A549 (cell line): Measurements from ENCODE around the gene SLBP. TPM values are rescaled to one million over a fixed set of nuclear protein-coding genes. Genes with fewer than 3 reads are reported as not detected.

Experiments used
- ATAC-seq, 2 experiments: fragments of 200-7000 bp in 1 of 2; fragments of >200 bp in 1 of 2; cut with Nextera tagmentation in 1 of 2; cut with Tn5 transposase in 1 of 2; 3 replicates each; pipeline versions ENCODE4 v1.8.0 to v1.9.1; 2018 to 2020; ENCODE audit warnings: mild to moderate bottlenecking in 1 of 2, moderate library complexity in 1 of 2
- CTCF ChIA-PET: fragments of 300-600 bp; sonication (Branson Sonifier 250); formaldehyde crosslinking; extraction: SDS; loops from one replicate; lab custom pipeline; 2021; ENCODE audit warnings: antibody characterized with exemption, inconsistent platforms; lab: Yijun Ruan, JAX
- POLR2A ChIA-PET: fragments of 350-600 bp; formaldehyde crosslinking; extraction: SDS; loops from one replicate; lab custom pipeline; 2021; ENCODE audit warnings: antibody characterized with exemption, inconsistent platforms; lab: Yijun Ruan, JAX
- DNase-seq, 2 experiments: peaks; one replicate each; pipeline versions ENCODE4 v3.0.0 to v3.0.0-alpha.2; 2011 to 2016; ENCODE audit warnings: low read depth in 1 of 2, low spot score in 1 of 2
- FAIRE-seq: peaks from 2 replicates; lab custom pipeline; 2011; peaks lifted over from hg19 to GRCh38; lab: Jason Lieb, UNC
- H3K27ac ChIP-seq, 2 experiments: fragments of >200 bp; sonication (Bioruptor Twin); formaldehyde crosslinking; 3 replicates each; pipeline ENCODE4 v1.5.1; 2016 to 2017
- H3K4me1 ChIP-seq: fragments of >200 bp; sonication (Bioruptor Twin); formaldehyde crosslinking; 3 replicates; pipeline ENCODE4 v1.6.1; 2016
- H3K4me2 ChIP-seq: fragments of >200 bp; sonication (Bioruptor Twin); formaldehyde crosslinking; 3 replicates; pipeline ENCODE4 v1.6.1; 2016
- H3K4me3 ChIP-seq: fragments of >200 bp; sonication (Bioruptor Twin); formaldehyde crosslinking; 3 replicates; pipeline ENCODE4 v1.5.1; 2016
- H3K9me3 ChIP-seq: fragments of >200 bp; sonication (Bioruptor Twin); formaldehyde crosslinking; 3 replicates; pipeline ENCODE4 v1.6.1; 2016
- BHLHE40 ChIP-seq: IDR thresholded peaks from 2 replicates; pipeline ENCODE4 v1.6.1; 2012; ENCODE audit warnings: low read depth, low read length, inconsistent platforms
- CBX2 ChIP-seq: fragments of 200-600 bp; sonication (generic); IDR thresholded peaks from 2 replicates; pipeline ENCODE4 v1.6.1; 2016; ENCODE audit warnings: low read depth, mild to moderate bottlenecking, borderline replicate concordance
- CEBPB ChIP-seq, 2 experiments: fragments of >200 bp in 1 of 2; sonication (Bioruptor Twin) in 1 of 2; formaldehyde crosslinking in 1 of 2; IDR thresholded peaks; 2 replicates each; pipeline ENCODE4 v1.6.1; 2012 to 2016
- CHD2 ChIP-seq: fragments of 150-350 bp; IDR thresholded peaks from 2 replicates; pipeline ENCODE4 v1.6.1; 2014; ENCODE audit warnings: low read length; ENCODE audit not compliant: partially characterized antibody
- CHD4 ChIP-seq: fragments of 200-600 bp; sonication (generic); IDR thresholded peaks from 2 replicates; pipeline ENCODE4 v1.6.1; 2016; ENCODE audit warnings: antibody characterized with exemption, mild to moderate bottlenecking, borderline replicate concordance
- EHF ChIP-seq: fragments of 250-450 bp; sonication (Bioruptor Pico); IDR thresholded peaks from 2 replicates; pipeline ENCODE4 v1.5.0; 2020; ENCODE audit warnings: mild to moderate bottlenecking
- EHMT2 ChIP-seq: fragments of 200-600 bp; sonication (generic); IDR thresholded peaks from 2 replicates; pipeline ENCODE4 v1.6.1; 2016; ENCODE audit warnings: antibody characterized with exemption, low read depth, mild to moderate bottlenecking, moderate library complexity
- FOSB ChIP-seq: fragments of 250-450 bp; sonication (Bioruptor Pico); IDR thresholded peaks from 2 replicates; pipeline ENCODE4 v1.5.0; 2020; ENCODE audit warnings: mild to moderate bottlenecking, moderate library complexity
- FOSL2 ChIP-seq, 2 experiments: fragments of 450-650 bp in 1 of 2; fragments of >200 bp in 1 of 2; sonication (Bioruptor Twin) in 1 of 2; formaldehyde crosslinking; IDR thresholded peaks; 2 replicates each; pipeline versions ENCODE4 v1.5.0 to v1.6.1; 2016 to 2020; ENCODE audit warnings: mild to moderate bottlenecking in 1 of 2, moderate library complexity in 1 of 2
- GATA3 ChIP-seq: IDR thresholded peaks from 2 replicates; pipeline ENCODE4 v1.6.1; 2012; ENCODE audit warnings: borderline replicate concordance
- HMGXB4 ChIP-seq: fragments of 250-450 bp; sonication (Bioruptor Pico); IDR thresholded peaks from 2 replicates; pipeline ENCODE4 v1.5.0; 2021; ENCODE audit warnings: mild to moderate bottlenecking, moderate library complexity, borderline replicate concordance
- HOXB13 ChIP-seq: fragments of 250-450 bp; sonication (Bioruptor Pico); IDR thresholded peaks from 2 replicates; pipeline ENCODE4 v1.5.0; 2020; ENCODE audit warnings: low read depth, mild to moderate bottlenecking, moderate library complexity
- JUNB ChIP-seq: fragments of >200 bp; sonication (Bioruptor Twin); formaldehyde crosslinking; IDR thresholded peaks from 2 replicates; pipeline ENCODE4 v1.6.1; 2016
- PHF8 ChIP-seq: fragments of 200-600 bp; sonication (generic); IDR thresholded peaks from 2 replicates; pipeline ENCODE4 v1.6.1; 2016; ENCODE audit warnings: low read depth, mild to moderate bottlenecking, antibody characterized with exemption, moderate library complexity, borderline replicate concordance
- SMC3 ChIP-seq: fragments of >200 bp; sonication (Bioruptor Twin); formaldehyde crosslinking; IDR thresholded peaks from 3 replicates; pipeline ENCODE4 v1.6.1; 2018; ENCODE audit warnings: inconsistent platforms
- USF2 ChIP-seq: fragments of 450-650 bp; IDR thresholded peaks from 2 replicates; pipeline ENCODE4 v1.6.1; 2014; ENCODE audit warnings: antibody characterized with exemption
- ZFP36 ChIP-seq: fragments of 450-650 bp; IDR thresholded peaks from 2 replicates; pipeline ENCODE4 v1.6.1; 2014; ENCODE audit warnings: borderline replicate concordance; ENCODE audit not compliant: partially characterized antibody
- WGBS: methylation state at CpG from one replicate; pipeline ENCODE4 v1.1.6; 2017; ENCODE audit errors: missing lambda C conversion rate; 5-methylcytosine and 5-hydroxymethylcytosine counted together
- polyA plus RNA-seq, 4 experiments: library from polyadenylated mRNA; depleted of rRNA in 3 of 4; stranded (reverse); fragments of >200 nt; fragmentation: RNase III in 1 of 4; extraction: RNeasy Plus Mini Kit Qiagen cat#74134 plus additional on column Dnase treatment in 1 of 4; gene quantifications; 2 replicates in 3 of 4; 3 replicates in 1 of 4; pipeline ENCODE4 v1.2.3, GENCODE V29; 2011 to 2017
- TF ChIP-seq, protein P1 (sequence below): fragments of >200 bp; sonication (Bioruptor Twin); formaldehyde crosslinking; IDR thresholded peaks from 3 replicates; pipeline ENCODE4 v1.5.1; 2016
- TF ChIP-seq, protein P2 (sequence below): fragments of 200-600 bp; sonication (generic); IDR thresholded peaks from 2 replicates; pipeline ENCODE4 v1.6.1; 2016; ENCODE audit warnings: antibody characterized with exemption, mild to moderate bottlenecking, moderate library complexity

The SLBP gene
- polyA plus RNA-seq, 2 of the 4 experiments (the other 2 are of a cell fraction) = 80.5 to 89.9 TPM

DNA sequence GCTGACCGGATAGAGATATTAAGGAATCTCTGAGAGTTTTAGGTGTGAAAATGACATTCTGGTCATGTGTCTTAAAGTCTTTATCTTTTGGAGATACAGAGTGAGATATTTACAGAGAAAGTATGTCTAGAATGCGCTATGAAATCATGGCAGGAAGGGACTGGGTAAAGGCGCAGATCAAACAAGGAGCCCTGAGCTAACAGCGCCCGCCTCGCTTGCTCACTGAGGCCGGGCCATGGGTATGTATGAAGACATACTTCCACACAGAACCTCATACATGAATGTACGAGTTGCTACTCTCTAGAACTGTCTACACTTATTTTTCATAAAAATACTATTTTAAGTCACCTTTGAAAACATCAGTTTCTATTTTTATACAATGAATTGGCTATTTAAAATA, 48.0 kb downstream of the SLBP start:
- Histone ChIP-seq H3K4me3 (no peak overlapping the region), H3K4me1 (no peaks in the 10 kb centered on the region), H3K9me3 (no peaks in the 10 kb centered on the region), H3K4me2 (no peak overlapping the region), H3K27ac (no peak overlapping the region)
- ChIA-PET CTCF (no interaction called here), POLR2A (no interaction called here)
- no peak for ATAC-seq
- FAIRE-seq = no peak
- 82% methylated on average over 8 of the region's 8 CpGs for WGBS
- DNase-seq = no peak
- TF ChIP-seq, protein P1, sequence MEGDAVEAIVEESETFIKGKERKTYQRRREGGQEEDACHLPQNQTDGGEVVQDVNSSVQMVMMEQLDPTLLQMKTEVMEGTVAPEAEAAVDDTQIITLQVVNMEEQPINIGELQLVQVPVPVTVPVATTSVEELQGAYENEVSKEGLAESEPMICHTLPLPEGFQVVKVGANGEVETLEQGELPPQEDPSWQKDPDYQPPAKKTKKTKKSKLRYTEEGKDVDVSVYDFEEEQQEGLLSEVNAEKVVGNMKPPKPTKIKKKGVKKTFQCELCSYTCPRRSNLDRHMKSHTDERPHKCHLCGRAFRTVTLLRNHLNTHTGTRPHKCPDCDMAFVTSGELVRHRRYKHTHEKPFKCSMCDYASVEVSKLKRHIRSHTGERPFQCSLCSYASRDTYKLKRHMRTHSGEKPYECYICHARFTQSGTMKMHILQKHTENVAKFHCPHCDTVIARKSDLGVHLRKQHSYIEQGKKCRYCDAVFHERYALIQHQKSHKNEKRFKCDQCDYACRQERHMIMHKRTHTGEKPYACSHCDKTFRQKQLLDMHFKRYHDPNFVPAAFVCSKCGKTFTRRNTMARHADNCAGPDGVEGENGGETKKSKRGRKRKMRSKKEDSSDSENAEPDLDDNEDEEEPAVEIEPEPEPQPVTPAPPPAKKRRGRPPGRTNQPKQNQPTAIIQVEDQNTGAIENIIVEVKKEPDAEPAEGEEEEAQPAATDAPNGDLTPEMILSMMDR = no peak
- TF ChIP-seq JUNB (no peak), CHD2 (no peak), CEBPB (IDR thresholded peaks at IDR 0.05) (no peak), FOSL2 (IDR thresholded peaks at IDR 0.05) (no peak), FOSL2 (CRISPR knock-in tag; IDR thresholded peaks at IDR 0.05) (no peak), HMGXB4 (CRISPR knock-in tag) (no peak), EHF (CRISPR knock-in tag) (no peak), CHD4 (no peak), SMC3 (no peak), USF2 (no peak), PHF8 (no peak), FOSB (CRISPR knock-in tag) (no peak), HOXB13 (CRISPR knock-in tag) (no peak), ZFP36 (no peak)
- TF ChIP-seq, protein P2, sequence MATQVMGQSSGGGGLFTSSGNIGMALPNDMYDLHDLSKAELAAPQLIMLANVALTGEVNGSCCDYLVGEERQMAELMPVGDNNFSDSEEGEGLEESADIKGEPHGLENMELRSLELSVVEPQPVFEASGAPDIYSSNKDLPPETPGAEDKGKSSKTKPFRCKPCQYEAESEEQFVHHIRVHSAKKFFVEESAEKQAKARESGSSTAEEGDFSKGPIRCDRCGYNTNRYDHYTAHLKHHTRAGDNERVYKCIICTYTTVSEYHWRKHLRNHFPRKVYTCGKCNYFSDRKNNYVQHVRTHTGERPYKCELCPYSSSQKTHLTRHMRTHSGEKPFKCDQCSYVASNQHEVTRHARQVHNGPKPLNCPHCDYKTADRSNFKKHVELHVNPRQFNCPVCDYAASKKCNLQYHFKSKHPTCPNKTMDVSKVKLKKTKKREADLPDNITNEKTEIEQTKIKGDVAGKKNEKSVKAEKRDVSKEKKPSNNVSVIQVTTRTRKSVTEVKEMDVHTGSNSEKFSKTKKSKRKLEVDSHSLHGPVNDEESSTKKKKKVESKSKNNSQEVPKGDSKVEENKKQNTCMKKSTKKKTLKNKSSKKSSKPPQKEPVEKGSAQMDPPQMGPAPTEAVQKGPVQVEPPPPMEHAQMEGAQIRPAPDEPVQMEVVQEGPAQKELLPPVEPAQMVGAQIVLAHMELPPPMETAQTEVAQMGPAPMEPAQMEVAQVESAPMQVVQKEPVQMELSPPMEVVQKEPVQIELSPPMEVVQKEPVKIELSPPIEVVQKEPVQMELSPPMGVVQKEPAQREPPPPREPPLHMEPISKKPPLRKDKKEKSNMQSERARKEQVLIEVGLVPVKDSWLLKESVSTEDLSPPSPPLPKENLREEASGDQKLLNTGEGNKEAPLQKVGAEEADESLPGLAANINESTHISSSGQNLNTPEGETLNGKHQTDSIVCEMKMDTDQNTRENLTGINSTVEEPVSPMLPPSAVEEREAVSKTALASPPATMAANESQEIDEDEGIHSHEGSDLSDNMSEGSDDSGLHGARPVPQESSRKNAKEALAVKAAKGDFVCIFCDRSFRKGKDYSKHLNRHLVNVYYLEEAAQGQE = no peak

DNA sequence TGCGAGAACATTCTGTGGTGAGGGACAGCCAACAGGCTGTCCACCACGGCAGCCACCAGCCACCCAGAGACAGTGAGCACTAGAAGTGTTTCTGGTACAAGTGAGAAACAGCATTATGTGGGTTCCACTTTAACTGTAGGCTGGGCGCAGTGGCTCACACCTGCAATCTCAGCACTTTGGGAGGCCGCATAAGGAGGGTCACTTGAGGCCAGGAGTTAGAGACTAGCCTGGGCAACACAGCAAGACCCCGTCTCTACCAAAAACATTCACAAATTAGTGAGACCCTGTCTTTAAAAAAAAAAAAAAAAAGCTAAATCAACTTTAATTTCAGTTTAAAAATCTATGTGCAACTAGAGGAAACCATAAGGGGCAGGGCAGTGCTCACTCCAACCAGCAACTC, 48.6 kb downstream of the SLBP start:
- ATAC-seq (no peak), DNase-seq (no peak), FAIRE-seq (no peak)
- Histone ChIP-seq H3K4me1 (no peaks in the 10 kb centered on the region), H3K4me2 (no peak overlapping the region), H3K9me3 (no peaks in the 10 kb centered on the region), H3K4me3 (no peak overlapping the region), H3K27ac (no peak overlapping the region)
- CTCF ChIA-PET = interaction anchor here (1.4 kb wide), 1 partner anchor 30 kb away, joined by 4 read pairs; no protein-coding TSS in a partner anchor
- POLR2A ChIA-PET = no interaction called here
- TF ChIP-seq EHMT2 (no peak), BHLHE40 (no peak), GATA3 (no peak), CBX2 (no peak)
- TF ChIP-seq, protein P2 = no peak
- 92% methylated on average over 5 of the region's 5 CpGs for WGBS
